ENCODE data around the gene PHYH.

The PHYH gene

GRCh38 chr10:13306103-13306502, 6.2 kb upstream of the PHYH start:
- DNase-seq (ENCODE audit: low spot score) (no peak), ATAC-seq (ENCODE audit: low read depth) (no peak)
- no peak overlapping the region for H3K27ac ChIP-seq (ENCODE audit: poor library complexity, severe bottlenecking)
- H3K27me3 ChIP-seq (ENCODE audit: insufficient read depth, poor library complexity, severe bottlenecking), result no peaks in the 10 kb centered on the region
- H3K9me3 ChIP-seq (ENCODE audit: severe bottlenecking), result no peaks in the 10 kb centered on the region
- peaks cover 6% of the 10 kb centered on the region for H3K4me1 ChIP-seq (ENCODE audit: insufficient read depth, poor library complexity, severe bottlenecking)
- no peak overlapping the region for H3K4me3 ChIP-seq (ENCODE audit: severe bottlenecking)
- H3K36me3 ChIP-seq (ENCODE audit: low read depth), result no peaks in the 10 kb centered on the region
- TF ChIP-seq CTCF (IDR thresholded peaks at IDR 0.05; ENCODE audit: poor library complexity, severe bottlenecking), result no peak

GRCh38 chr10:13302821-13303555, 3.1 kb upstream of the PHYH start:
- ATAC-seq (ENCODE audit: low read depth), result no peak
- no peak overlapping the region for H3K27ac ChIP-seq (ENCODE audit: poor library complexity, severe bottlenecking)

GRCh38 chr10:13298748-13299436, 972 bp downstream of the PHYH start:
- Histone ChIP-seq H3K27ac (ENCODE audit: poor library complexity, severe bottlenecking) (peak overlapping the region; percentile 20), H3K27me3 (ENCODE audit: insufficient read depth, poor library complexity, severe bottlenecking) (no peaks in the 10 kb centered on the region), H3K4me1 (ENCODE audit: insufficient read depth, poor library complexity, severe bottlenecking) (peaks cover 6% of the 10 kb centered on the region), H3K36me3 (ENCODE audit: low read depth) (no peaks in the 10 kb centered on the region), H3K4me3 (ENCODE audit: severe bottlenecking) (peak overlapping the region; percentile 45), H3K9me3 (ENCODE audit: severe bottlenecking) (no peaks in the 10 kb centered on the region)
- ATAC-seq (ENCODE audit: low read depth), result no peak
- TF ChIP-seq CTCF (IDR thresholded peaks at IDR 0.05; ENCODE audit: poor library complexity, severe bottlenecking), result no peak
- no peak for DNase-seq (ENCODE audit: low spot score)

More at GRCh38 chr10:13302821-13303555, 3.1 kb upstream of the PHYH start:
- no peaks in the 10 kb centered on the region for H3K27me3 ChIP-seq (ENCODE audit: insufficient read depth, poor library complexity, severe bottlenecking)
- no peaks in the 10 kb centered on the region for H3K36me3 ChIP-seq (ENCODE audit: low read depth)
- no peak overlapping the region for H3K4me3 ChIP-seq (ENCODE audit: severe bottlenecking)
- H3K4me1 ChIP-seq (ENCODE audit: insufficient read depth, poor library complexity, severe bottlenecking), result peaks cover 6% of the 10 kb centered on the region
- no peaks in the 10 kb centered on the region for H3K9me3 ChIP-seq (ENCODE audit: severe bottlenecking)
- TF ChIP-seq CTCF (IDR thresholded peaks at IDR 0.05; ENCODE audit: poor library complexity, severe bottlenecking), result no peak
- no peak for DNase-seq (ENCODE audit: low spot score)

GRCh38 chr10:13296476-13296875, 3.4 kb downstream of the PHYH start:
- no peaks in the 10 kb centered on the region for H3K27me3 ChIP-seq (ENCODE audit: insufficient read depth, poor library complexity, severe bottlenecking)
- H3K4me3 ChIP-seq (ENCODE audit: severe bottlenecking), result no peak overlapping the region
- DNase-seq (ENCODE audit: low spot score), result no peak
- H3K4me1 ChIP-seq (ENCODE audit: insufficient read depth, poor library complexity, severe bottlenecking), result peaks cover 2% of the 10 kb centered on the region
- no peaks in the 10 kb centered on the region for H3K36me3 ChIP-seq (ENCODE audit: low read depth)
- ATAC-seq (ENCODE audit: low read depth), result no peak
- no peak for TF ChIP-seq CTCF (IDR thresholded peaks at IDR 0.05; ENCODE audit: poor library complexity, severe bottlenecking)
- H3K27ac ChIP-seq (ENCODE audit: poor library complexity, severe bottlenecking), result no peak overlapping the region
- H3K9me3 ChIP-seq (ENCODE audit: severe bottlenecking), result no peaks in the 10 kb centered on the region

GRCh38 chr10:13294784-13295183, 5.1 kb downstream of the PHYH start:
- no peak for TF ChIP-seq CTCF (IDR thresholded peaks at IDR 0.05; ENCODE audit: poor library complexity, severe bottlenecking)
- H3K36me3 ChIP-seq (ENCODE audit: low read depth), result no peaks in the 10 kb centered on the region
- H3K27ac ChIP-seq (ENCODE audit: poor library complexity, severe bottlenecking), result no peak overlapping the region
- H3K27me3 ChIP-seq (ENCODE audit: insufficient read depth, poor library complexity, severe bottlenecking), result no peaks in the 10 kb centered on the region
- DNase-seq (ENCODE audit: low spot score) (no peak), ATAC-seq (ENCODE audit: low read depth) (no peak)
- no peaks in the 10 kb centered on the region for H3K4me1 ChIP-seq (ENCODE audit: insufficient read depth, poor library complexity, severe bottlenecking)
- H3K9me3 ChIP-seq (ENCODE audit: severe bottlenecking), result no peaks in the 10 kb centered on the region
- no peak overlapping the region for H3K4me3 ChIP-seq (ENCODE audit: severe bottlenecking)

Measured in RWPE2 (cell line).